HG02642 (cell line): ENCODE data around the gene ZCCHC8.

ENCODE experiments used
- ATAC-seq: cut with Tn5 transposase; IDR thresholded peaks from one replicate; pipeline ENCODE4 v1.9.1; 2021; ENCODE audit warnings: mild to moderate bottlenecking; ENCODE audit not compliant: unreplicated experiment, poor library complexity

ZCCHC8 gene

GRCh38 chr12:122500685-122501488 lies at the start of gene ZCCHC8:
TSS of gene ZCCHC8 (minus strand) at chr12:122500932. CDS start at chr12:122500840, 92 bp downstream.
- ATAC-seq: peak; percentile 95

- no peak for ATAC-seq
These were observed 46.6 kb upstream of the ZCCHC8 start for GRCh38 chr12:122547330-122547729.

- ATAC-seq: peak; percentile 50
These were observed 45.1 kb upstream of the ZCCHC8 start for GRCh38 chr12:122545855-122546254.

GRCh38 chr12:122544537-122544936 lies 43.8 kb upstream of the ZCCHC8 start:
- no peak for ATAC-seq

GRCh38 chr12:122538496-122538895 lies 37.8 kb upstream of the ZCCHC8 start:
- ATAC-seq: no peak

- ATAC-seq: no peak
These were observed 36.3 kb upstream of the ZCCHC8 start for GRCh38 chr12:122537021-122537420.

- no peak for ATAC-seq
These were observed 33.1 kb upstream of the ZCCHC8 start for GRCh38 chr12:122533856-122534255.

GRCh38 chr12:122528992-122529391 lies 28.3 kb upstream of the ZCCHC8 start:
- no peak for ATAC-seq

- ATAC-seq: no peak
These were observed 27.9 kb upstream of the ZCCHC8 start for GRCh38 chr12:122528582-122528981.

GRCh38 chr12:122527478-122527944 lies 26.8 kb upstream of the ZCCHC8 start:
- no peak for ATAC-seq

- peak; percentile 92 for ATAC-seq
These were observed 26.1 kb upstream of the ZCCHC8 start, which contains the start of the genes KNTC1 and RSRC2 for GRCh38 chr12:122526683-122527477. TSS of gene KNTC1 (plus strand) at chr12:122527249. CDS start at chr12:122530064, 2,815 bp downstream. TSS of gene RSRC2 (minus strand) at chr12:122526936. CDS start at chr12:122526853, 83 bp downstream.

GRCh38 chr12:122523846-122524718 lies 23.4 kb upstream of the ZCCHC8 start:
- no peak for ATAC-seq

- ATAC-seq: no peak
These were observed 22.5 kb upstream of the ZCCHC8 start for GRCh38 chr12:122523280-122523679.

- no peak for ATAC-seq
These were observed 19.9 kb upstream of the ZCCHC8 start for GRCh38 chr12:122520676-122521075.

GRCh38 chr12:122519418-122519817 lies 18.7 kb upstream of the ZCCHC8 start:
- no peak for ATAC-seq

GRCh38 chr12:122518908-122519307 lies 18.2 kb upstream of the ZCCHC8 start:
- ATAC-seq: no peak

- ATAC-seq: no peak
These were observed 17.1 kb upstream of the ZCCHC8 start for GRCh38 chr12:122517877-122518276.

- ATAC-seq: no peak
These were observed 16.0 kb upstream of the ZCCHC8 start for GRCh38 chr12:122516544-122517361.

- no peak for ATAC-seq
These were observed 14.5 kb upstream of the ZCCHC8 start for GRCh38 chr12:122515275-122515674.
